COLO668 (cell line): ENCODE results near the gene NSUN7.
"Not testable (repeated sequence)": the region's sequence is repeated elsewhere in the genome, so short reads cannot be mapped to it uniquely, and the experiment has no call there.

Experiments used
- DNase-seq: peaks from one replicate; lab custom pipeline; 2025; ENCODE audit not compliant: unreplicated experiment; lab: John Stamatoyannopoulos, UW

The NSUN7 gene

DNA sequence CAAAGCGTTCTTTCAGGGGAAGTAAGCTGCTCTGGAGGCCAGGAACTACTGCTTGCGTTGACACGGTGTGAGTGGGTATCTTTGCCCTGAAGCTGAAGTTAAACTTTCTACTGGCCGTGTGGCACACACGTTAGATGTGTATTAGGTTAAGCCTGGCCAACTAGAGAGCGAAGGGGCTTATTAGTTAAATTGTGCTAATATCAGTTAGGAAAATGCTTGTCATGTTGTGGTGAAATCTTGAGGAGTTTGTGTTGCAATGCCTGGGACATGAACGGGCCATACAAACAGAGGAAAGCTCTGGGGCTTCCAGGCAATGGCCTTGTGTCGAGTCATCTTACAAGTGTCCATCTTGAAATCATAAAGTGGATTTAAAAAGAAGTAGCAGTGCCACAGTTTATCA, 62.6 kb downstream of the NSUN7 start:
- DNase-seq: no peak

- no peak for DNase-seq
These were observed 63.1 kb downstream of the NSUN7 start for GRCh38 chr4:40812856-40813255.

DNA sequence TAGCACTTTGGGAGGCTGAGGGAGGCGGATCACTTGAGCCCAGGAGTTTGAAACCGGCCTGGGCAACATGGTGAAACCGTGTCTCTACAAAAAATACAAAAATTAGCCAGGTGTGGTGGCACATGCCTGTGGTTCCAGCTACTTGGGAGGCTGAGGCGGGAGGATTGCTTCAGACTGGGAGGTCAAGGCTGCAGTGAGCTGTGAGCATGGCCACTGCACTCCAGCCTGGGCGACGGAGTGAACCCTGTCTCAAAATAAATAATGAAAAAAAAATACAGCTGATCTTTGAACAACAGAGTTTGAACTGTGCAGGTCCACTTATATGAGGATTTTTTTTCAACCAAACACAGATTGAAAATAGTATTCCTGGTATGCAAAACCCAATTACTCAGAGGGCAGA, 67.4 kb downstream of the NSUN7 start:
- DNase-seq: not testable (repeated sequence)

DNA sequence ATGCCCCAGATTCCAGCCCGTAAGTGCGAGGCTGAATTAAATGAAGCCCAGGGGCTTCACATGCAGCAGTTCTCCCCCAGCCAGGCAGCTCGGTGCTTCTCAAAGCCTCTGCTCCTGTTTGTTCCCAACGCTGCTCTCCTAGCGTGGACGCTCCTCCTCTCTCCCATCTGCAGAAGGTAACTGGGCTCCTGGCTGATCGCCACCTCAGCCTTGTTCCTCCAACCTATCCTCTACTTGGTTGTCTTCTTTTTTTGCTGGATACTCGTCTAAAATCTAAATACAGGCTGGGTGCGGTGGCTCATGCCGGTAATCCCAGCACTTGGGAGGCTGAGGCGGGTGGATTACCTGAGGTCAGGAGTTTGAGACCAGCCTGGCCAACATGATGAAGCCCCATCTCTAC, 70.3 kb downstream of the NSUN7 start:
- no peak for DNase-seq

GRCh38 chr4:40822420-40823166, 72.8 kb downstream of the NSUN7 start:
- DNase-seq: no peak

DNA sequence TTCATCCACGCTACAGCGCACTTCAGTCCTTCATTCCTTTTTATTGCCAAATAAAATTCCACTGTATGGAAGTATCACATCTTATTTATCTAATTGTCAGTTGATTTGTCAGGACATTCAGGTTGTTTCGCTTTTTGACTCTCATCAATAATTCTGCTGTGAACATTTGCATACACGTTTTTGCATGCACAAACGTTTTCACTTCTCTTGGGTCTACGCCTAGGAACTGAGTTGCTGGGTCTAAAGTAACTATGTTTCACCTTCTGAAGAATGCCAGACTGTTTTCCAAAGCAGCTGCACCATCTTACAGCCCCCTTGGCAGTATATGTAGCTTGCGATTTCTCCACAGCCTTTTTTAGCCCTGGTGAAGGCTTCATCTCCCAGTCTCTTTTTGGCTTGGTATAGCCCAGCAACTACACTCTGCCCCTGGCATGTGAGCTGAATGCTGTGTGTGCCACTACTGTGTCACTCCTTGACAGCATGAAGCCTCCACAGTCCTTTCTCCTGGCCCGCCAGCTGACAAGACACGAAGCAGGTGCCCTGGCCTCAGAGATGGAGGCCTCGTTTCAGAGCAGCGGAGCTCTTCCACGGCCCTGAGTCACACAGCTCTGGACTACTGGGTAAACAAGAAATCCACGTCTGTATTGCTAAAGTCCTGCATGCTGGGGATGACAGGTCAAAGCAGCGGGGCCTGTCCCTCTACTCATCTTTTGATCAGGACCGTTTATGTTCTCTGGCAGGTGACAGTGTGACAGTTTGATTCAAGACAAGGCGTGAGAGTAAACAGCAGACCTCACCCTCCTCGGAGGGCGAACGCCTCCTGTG, 75.5 kb downstream of the NSUN7 start:
- peak; percentile 17 for DNase-seq

- no peak for DNase-seq
These were observed 77.1 kb downstream of the NSUN7 start for GRCh38 chr4:40826821-40827220.

GRCh38 chr4:40827758-40828157, 78.0 kb downstream of the NSUN7 start:
- no peak for DNase-seq

DNA sequence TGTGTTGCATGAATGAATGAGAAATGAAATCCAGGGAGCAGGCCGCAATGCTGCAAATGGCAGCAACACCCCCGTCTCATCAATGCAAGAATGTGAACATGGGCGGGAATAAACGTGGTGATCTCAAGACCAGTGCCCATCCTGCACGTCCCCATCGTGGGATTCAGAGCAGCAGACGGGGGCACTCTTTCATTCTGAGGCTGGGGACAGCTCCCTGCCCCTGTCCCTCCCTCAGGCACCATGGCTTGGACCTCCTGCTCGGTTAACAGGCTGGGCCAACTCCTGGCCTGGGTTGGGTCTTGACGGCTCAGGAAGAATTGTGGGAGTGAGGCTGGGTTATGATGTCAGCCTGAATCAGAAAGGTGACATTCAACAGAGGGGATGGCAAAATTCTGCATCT, 78.9 kb downstream of the NSUN7 start:
- DNase-seq: no peak

DNA sequence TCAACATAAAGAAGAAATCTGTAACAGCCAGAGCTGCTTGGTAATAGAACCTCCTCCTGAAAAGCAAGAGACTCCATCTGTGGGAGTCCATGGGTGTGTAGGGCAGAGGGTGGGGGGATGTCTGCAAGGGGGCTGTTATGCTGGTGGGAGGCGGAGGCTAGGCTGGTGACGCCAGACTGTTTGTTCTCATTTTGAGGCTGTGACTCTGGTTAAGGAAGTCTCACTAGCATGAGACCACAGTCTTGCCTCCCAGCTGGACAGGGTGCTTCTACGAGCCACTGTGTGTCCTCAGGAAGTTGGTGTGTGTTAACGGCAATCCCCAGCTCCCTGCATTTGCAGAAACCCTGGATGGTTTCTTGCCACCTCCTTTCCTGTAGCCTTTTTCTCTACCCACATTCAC, 79.8 kb downstream of the NSUN7 start:
- DNase-seq: no peak

GRCh38 chr4:40831146-40831907, 81.6 kb downstream of the NSUN7 start:
- DNase-seq: peak; percentile 5

DNA sequence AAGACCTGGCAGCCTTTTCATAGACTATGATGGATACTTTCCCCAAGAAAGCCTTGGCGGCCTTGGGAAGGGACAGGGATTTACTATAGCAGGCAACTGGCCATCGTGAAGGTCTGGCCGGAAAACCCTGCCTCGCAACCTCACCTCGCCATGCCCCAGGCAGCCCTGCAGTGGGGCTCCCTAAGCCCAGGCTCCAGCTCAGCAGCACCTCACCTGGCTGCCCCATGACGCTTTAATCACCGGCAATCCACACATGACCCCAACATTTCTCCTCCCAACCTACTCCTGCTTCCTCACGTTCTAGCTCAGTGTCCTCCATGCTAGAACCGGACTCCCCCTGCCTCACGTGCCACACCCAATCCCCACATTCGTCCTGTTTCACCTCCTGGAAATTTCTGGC, 82.4 kb downstream of the NSUN7 start:
- no peak for DNase-seq

GRCh38 chr4:40833212-40833611, 83.5 kb downstream of the NSUN7 start:
- DNase-seq: no peak

GRCh38 chr4:40837094-40837870, 87.5 kb downstream of the NSUN7 start:
- DNase-seq: no peak

GRCh38 chr4:40838742-40839141, 89.0 kb downstream of the NSUN7 start:
- no peak for DNase-seq

DNA sequence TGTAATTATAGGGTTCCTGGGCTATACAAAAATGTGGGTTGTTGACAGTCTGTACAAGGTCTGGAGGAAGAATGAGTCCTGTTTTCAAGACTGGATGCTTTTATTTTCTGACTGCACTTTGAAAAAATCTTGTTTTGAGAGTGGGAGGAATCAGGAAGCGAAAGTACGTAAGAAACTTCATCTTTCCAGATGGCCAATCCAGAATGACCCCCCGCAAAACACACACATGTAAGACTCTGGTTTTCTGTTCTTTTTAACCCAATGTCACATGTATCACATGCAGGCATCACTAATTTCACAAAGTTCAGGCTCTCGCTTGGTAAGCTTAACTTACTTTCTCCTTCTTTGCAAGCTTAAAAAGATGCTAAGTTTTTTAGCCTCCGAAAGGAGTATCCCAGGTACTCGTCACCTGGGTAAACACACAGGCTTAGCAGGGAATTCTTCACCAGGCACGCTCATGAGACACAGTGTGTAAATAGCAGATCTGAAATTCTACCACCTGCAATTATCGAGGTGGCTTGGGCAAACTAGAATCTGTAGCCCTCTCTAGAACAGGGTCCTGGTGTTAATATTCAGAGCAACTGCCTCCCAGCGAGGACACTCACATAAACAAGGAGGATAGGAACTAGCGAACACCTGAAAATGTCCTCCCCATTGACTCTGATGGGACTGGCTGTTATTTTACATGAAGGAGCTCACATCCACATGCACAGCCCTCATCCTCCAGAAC, 90.7 kb downstream of the NSUN7 start:
- DNase-seq: peak; percentile 30

- DNase-seq: peak; percentile 87
These were observed 91.3 kb downstream of the NSUN7 start for GRCh38 chr4:40840985-40841571.

GRCh38 chr4:40842318-40842717, 92.6 kb downstream of the NSUN7 start:
- peak; percentile 33 for DNase-seq

- peak; percentile 48 for DNase-seq
These were observed 93.1 kb downstream of the NSUN7 start for GRCh38 chr4:40842725-40843423.
